ENCODE data around the gene ARHGEF16.

GRCh38 chr1:3520419-3521378 lies 66.2 kb downstream of the ARHGEF16 start:
- no peak for TF ChIP-seq CTCF (IDR thresholded peaks at IDR 0.05)
- TF ChIP-seq ZFX (IDR thresholded peaks at IDR 0.05; ENCODE audit: borderline replicate concordance) = no peak
